Suppressor macrophage treated with lipopolysaccharide for 1 hour (primary cell): ENCODE results near the gene PPP1R7.
A peak's percentile ranks its signal among the peaks of the same experiment; 100 is the strongest.

Experiments
- DNase-seq, 3 donors: peaks; one replicate each; pipeline ENCODE4 v3.0.0-alpha.2; 2020 to 2022

PPP1R7 gene

GRCh38 chr2:241141214-241141770 lies 9.0 kb upstream of the PPP1R7 start:
- no peak for DNase-seq

GRCh38 chr2:241142063-241142462 lies 8.2 kb upstream of the PPP1R7 start:
- no peak for DNase-seq

- no peak for DNase-seq
These were observed 7.7 kb upstream of the PPP1R7 start for GRCh38 chr2:241142593-241142992.

- DNase-seq = no peak
These were observed 4.0 kb upstream of the PPP1R7 start for GRCh38 chr2:241146286-241146685.

- DNase-seq = no peak
These were observed 2.9 kb upstream of the PPP1R7 start for GRCh38 chr2:241147336-241147735.

- no peak for DNase-seq
These were observed 2.0 kb upstream of the PPP1R7 start for GRCh38 chr2:241148239-241148638.

- DNase-seq = peak; percentile 95 to 97 (median 96)
These were observed 1.2 kb upstream of the PPP1R7 start, which contains the start of gene PASK for GRCh38 chr2:241148891-241149674. Gene PASK, minus strand, starts transcription at chr2:241149472. Its CDS starts 6,440 bp downstream, at chr2:241143032.

GRCh38 chr2:241149675-241149924 lies 667 bp upstream of the PPP1R7 start:
- DNase-seq = no peak

- peak in 2 of 3 donors; percentile 71 to 86 for DNase-seq
These were observed 628 bp downstream of the PPP1R7 start for GRCh38 chr2:241150660-241151530.

- no peak for DNase-seq
These were observed 1.8 kb downstream of the PPP1R7 start for GRCh38 chr2:241151934-241152660.

- DNase-seq = no peak
These were observed 3.3 kb downstream of the PPP1R7 start for GRCh38 chr2:241153616-241154015.

GRCh38 chr2:241154915-241155314 lies 4.6 kb downstream of the PPP1R7 start:
- DNase-seq = no peak

- no peak for DNase-seq
These were observed 5.7 kb downstream of the PPP1R7 start for GRCh38 chr2:241155936-241156335.

GRCh38 chr2:241156971-241157441 lies 6.7 kb downstream of the PPP1R7 start:
- DNase-seq = peak; percentile 70 to 75 (median 73)

- no peak for DNase-seq
These were observed 7.7 kb downstream of the PPP1R7 start for GRCh38 chr2:241157841-241158545.

- DNase-seq = no peak
These were observed 8.3 kb downstream of the PPP1R7 start for GRCh38 chr2:241158546-241158900.

GRCh38 chr2:241159116-241159515 lies 8.8 kb downstream of the PPP1R7 start:
- DNase-seq = no peak

- DNase-seq = no peak
These were observed 10.1 kb downstream of the PPP1R7 start for GRCh38 chr2:241160318-241160717.

GRCh38 chr2:241161646-241162281 lies 11.5 kb downstream of the PPP1R7 start:
- DNase-seq = peak; percentile 62 to 77 (median 62)

- DNase-seq = no peak
These were observed 13.4 kb downstream of the PPP1R7 start for GRCh38 chr2:241163601-241164118.

GRCh38 chr2:241168366-241168765 lies 18.1 kb downstream of the PPP1R7 start:
- DNase-seq = no peak

- no peak for DNase-seq
These were observed 23.3 kb downstream of the PPP1R7 start for GRCh38 chr2:241173557-241173956.
